Keratinocyte (primary cell): ENCODE data around the gene NOD1. TPM values are rescaled to one million over a fixed set of nuclear protein-coding genes. Genes with fewer than 3 reads are reported as not detected.

Experiments used
- DNase-seq: peaks from one replicate; pipeline ENCODE4 v3.0.0-alpha.2; 2011; ENCODE audit warnings: low read depth, missing footprints, low spot score
- FAIRE-seq: peaks from 2 replicates; lab custom pipeline; 2011; peaks lifted over from hg19 to GRCh38; lab: Jason Lieb, UNC
- H2AFZ ChIP-seq: 2 replicates; pipeline ENCODE4 v1.6.0; 2012; ENCODE audit warnings: low read length, control low read depth, inconsistent platforms; ENCODE audit not compliant: control insufficient read depth
- H3K27ac ChIP-seq: 2 replicates; pipeline ENCODE4 v1.5.1; 2011; ENCODE audit warnings: low read length; ENCODE audit not compliant: control insufficient read depth, insufficient read depth
- H3K27me3 ChIP-seq: 3 replicates; pipeline ENCODE4 v1.6.0; 2011; ENCODE audit warnings: low read length; ENCODE audit not compliant: control insufficient read depth, insufficient read depth; ENCODE audit errors: extremely low read depth
- H3K36me3 ChIP-seq, 2 experiments: 2 replicates in 1 of 2; 3 replicates in 1 of 2; pipeline ENCODE4 v1.5.1; 2011; ENCODE audit warnings: low read length in 2 of 2, mild to moderate bottlenecking in 1 of 2; ENCODE audit not compliant: control insufficient read depth in 2 of 2, insufficient read depth in 2 of 2; ENCODE audit errors: extremely low read depth in 1 of 2
- H3K4me1 ChIP-seq: 3 replicates; pipeline ENCODE4 v1.5.1; 2011; ENCODE audit warnings: low read length; ENCODE audit not compliant: control insufficient read depth, insufficient read depth; ENCODE audit errors: extremely low read depth
- H3K4me2 ChIP-seq: 3 replicates; pipeline ENCODE4 v1.6.0; 2011; ENCODE audit warnings: low read depth, low read length; ENCODE audit not compliant: control insufficient read depth, insufficient read depth; ENCODE audit errors: extremely low read depth
- H3K4me3 ChIP-seq, 3 experiments: fragments of 200-600 bp in 1 of 3; sonication (generic) in 1 of 3; 2 replicates in 2 of 3; 3 replicates in 1 of 3; pipeline ENCODE4 v1.5.1; 2011 to 2016; ENCODE audit warnings: low read length in 3 of 3, mild to moderate bottlenecking in 3 of 3, control low read depth in 2 of 3, inconsistent platforms in 1 of 3, low read depth in 1 of 3, mixed read lengths in 1 of 3, mixed run types in 1 of 3, moderate library complexity in 1 of 3; ENCODE audit not compliant: control insufficient read depth in 2 of 3, insufficient read depth in 2 of 3; ENCODE audit errors: extremely low read depth in 1 of 3
- H3K79me2 ChIP-seq: 2 replicates; pipeline ENCODE4 v1.6.0; 2012; ENCODE audit warnings: low read length; ENCODE audit not compliant: control insufficient read depth, insufficient read depth
- H3K9ac ChIP-seq: 3 replicates; pipeline ENCODE4 v1.6.0; 2011; ENCODE audit warnings: low read length; ENCODE audit not compliant: control insufficient read depth, insufficient read depth; ENCODE audit errors: extremely low read depth
- H3K9me1 ChIP-seq: 3 replicates; pipeline ENCODE4 v1.6.0; 2011; ENCODE audit warnings: low read length; ENCODE audit not compliant: control insufficient read depth, insufficient read depth; ENCODE audit errors: extremely low read depth
- H3K9me3 ChIP-seq: 2 replicates; pipeline ENCODE4 v1.5.1; 2012; ENCODE audit warnings: low read depth, low read length; ENCODE audit not compliant: control insufficient read depth
- H4K20me1 ChIP-seq: 3 replicates; pipeline ENCODE4 v1.6.0; 2011; ENCODE audit warnings: low read length; ENCODE audit not compliant: control insufficient read depth, insufficient read depth; ENCODE audit errors: extremely low read depth
- CTCF ChIP-seq, 3 experiments: IDR thresholded peaks in 1 of 3; conservative IDR thresholded peaks in 1 of 3; optimal IDR thresholded peaks in 1 of 3; 2 replicates in 2 of 3; 3 replicates in 1 of 3; pipeline versions ENCODE3 to v1.5.1; 2011; ENCODE audit warnings: low read length in 3 of 3, mild to moderate bottlenecking in 3 of 3, moderate library complexity in 2 of 3, control low read depth in 1 of 3, inconsistent platforms in 1 of 3; ENCODE audit not compliant: insufficient read depth in 2 of 3; ENCODE audit errors: extremely low read depth in 1 of 3
- EZH2 ChIP-seq: IDR thresholded peaks from one replicate; pipeline ENCODE4 v1.6.1; 2012; ENCODE audit warnings: inconsistent platforms, mild to moderate bottlenecking, low read length, moderate library complexity
- dilution Hi-C: fragments of 300-500 bp; cut with MboI; formaldehyde crosslinking; loops from one replicate; pipeline ENCODE4 v1.7.0; 2020; ENCODE audit warnings: low sequenced_read_pairs; ENCODE audit not compliant: extremely low pct_ligation_motif_present
- polyA plus RNA-seq, 5 experiments: library from polyadenylated mRNA; depleted of rRNA in 3 of 5; stranded (reverse) in 3 of 5; stranded (forward) in 1 of 5; unstranded in 1 of 5; fragments of >200 nt; gene quantifications; 1 replicate in 1 of 5; 2 replicates in 3 of 5; 3 replicates in 1 of 5; pipeline versions ENCODE4 v1.2.1 to v1.2.3, GENCODE V29; 2011 to 2012; ENCODE audit warnings: missing spikeins in 2 of 5, low read depth in 1 of 5, low replicate concordance in 1 of 5

The NOD1 gene
- polyA plus RNA-seq, 1 donor (not counting 4 experiments of a cell fraction or from before 2014, with no cell fraction given) = 4.3 TPM

- Histone ChIP-seq H3K4me3 (no peak overlapping the region), H3K9me1 (no peaks in the 10 kb centered on the region), H2AFZ (no peak overlapping the region), H3K36me3 (peaks cover 0 to 14% of the 10 kb centered on the region in 2 experiments), H3K27me3 (no peaks in the 10 kb centered on the region), H3K79me2 (no peaks in the 10 kb centered on the region), H3K9ac (no peak overlapping the region), H3K9me3 (no peaks in the 10 kb centered on the region), H4K20me1 (no peaks in the 10 kb centered on the region), H3K27ac (no peak overlapping the region), H3K4me2 (no peak overlapping the region), H3K4me1 (no peaks in the 10 kb centered on the region)
- no peak for DNase-seq
- TF ChIP-seq CTCF (optimal IDR thresholded peaks at IDR 0.05 in 1 of 3, IDR thresholded peaks at IDR 0.05 in 1 of 3, conservative IDR thresholded peaks at IDR 0.05 in 1 of 3; ENCODE audit: extremely low read depth in 1 of 3, insufficient read depth in 2 of 3, low read length in 3 of 3) (no peak), EZH2 (no peak)
- no peak for FAIRE-seq
- dilution Hi-C loops = no loop called here
Observed at GRCh38 chr7:30430777-30431176, 47.8 kb downstream of the NOD1 start.

- dilution Hi-C loops = no loop called here
- H3K9me1 ChIP-seq = no peaks in the 10 kb centered on the region
- DNase-seq (no peak), FAIRE-seq (no peak)
- peaks cover 0 to 12% of the 10 kb centered on the region in 2 experiments for H3K36me3 ChIP-seq
- no peak overlapping the region for H3K27ac ChIP-seq
- TF ChIP-seq CTCF (optimal IDR thresholded peaks at IDR 0.05 in 1 of 3, IDR thresholded peaks at IDR 0.05 in 1 of 3, conservative IDR thresholded peaks at IDR 0.05 in 1 of 3; ENCODE audit: extremely low read depth in 1 of 3, insufficient read depth in 2 of 3, low read length in 3 of 3) = no peak
- H3K27me3 ChIP-seq = no peaks in the 10 kb centered on the region
- no peak overlapping the region for H3K4me3 ChIP-seq
- no peak overlapping the region for H2AFZ ChIP-seq
- no peaks in the 10 kb centered on the region for H3K9me3 ChIP-seq
- H3K79me2 ChIP-seq = no peaks in the 10 kb centered on the region
- H3K9ac ChIP-seq = no peak overlapping the region
- no peaks in the 10 kb centered on the region for H4K20me1 ChIP-seq
- H3K4me1 ChIP-seq = no peaks in the 10 kb centered on the region
- no peak overlapping the region for H3K4me2 ChIP-seq
Observed at GRCh38 chr7:30430276-30430675, 48.3 kb downstream of the NOD1 start.
